ENCODE results near the gene SH3PXD2A.
"Not testable (repeated sequence)": the region's sequence is repeated elsewhere in the genome, so short reads cannot be mapped to it uniquely, and the experiment has no call there.

SH3PXD2A gene

DNA sequence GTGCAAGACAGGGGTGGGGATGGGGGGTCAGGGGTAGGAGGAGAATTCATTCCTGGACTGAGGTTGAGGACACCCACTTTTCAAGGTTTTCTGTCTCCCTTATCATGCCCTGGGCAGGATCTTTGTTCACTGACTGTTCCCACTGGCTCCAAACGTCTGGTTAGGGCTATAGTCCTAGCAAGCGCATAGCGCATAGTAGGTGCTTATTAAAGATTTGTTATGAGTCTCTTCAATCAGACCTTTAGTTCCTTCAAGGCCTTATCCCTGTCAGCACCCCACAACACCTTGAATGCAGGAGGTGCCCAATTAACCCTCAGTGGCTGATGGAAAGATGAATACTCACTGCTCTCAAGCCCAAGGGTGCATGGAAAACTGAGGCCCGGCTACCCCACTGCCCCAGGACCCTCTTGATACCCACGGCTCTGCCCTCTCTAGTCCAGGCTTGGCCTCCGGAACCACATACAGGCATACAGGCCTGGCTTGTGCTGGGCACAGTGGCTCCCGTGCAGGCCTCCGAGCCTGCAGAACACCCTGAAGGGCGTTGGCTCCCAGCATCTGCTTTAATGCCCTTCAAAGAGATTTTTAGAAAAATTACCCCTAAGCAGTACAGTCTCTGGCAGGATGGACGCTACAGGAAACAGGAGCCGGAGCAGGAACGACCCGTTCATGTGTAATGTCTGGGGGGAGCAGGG is 177.7 kb downstream of the SH3PXD2A start:
- DNase-seq = no peak

DNA sequence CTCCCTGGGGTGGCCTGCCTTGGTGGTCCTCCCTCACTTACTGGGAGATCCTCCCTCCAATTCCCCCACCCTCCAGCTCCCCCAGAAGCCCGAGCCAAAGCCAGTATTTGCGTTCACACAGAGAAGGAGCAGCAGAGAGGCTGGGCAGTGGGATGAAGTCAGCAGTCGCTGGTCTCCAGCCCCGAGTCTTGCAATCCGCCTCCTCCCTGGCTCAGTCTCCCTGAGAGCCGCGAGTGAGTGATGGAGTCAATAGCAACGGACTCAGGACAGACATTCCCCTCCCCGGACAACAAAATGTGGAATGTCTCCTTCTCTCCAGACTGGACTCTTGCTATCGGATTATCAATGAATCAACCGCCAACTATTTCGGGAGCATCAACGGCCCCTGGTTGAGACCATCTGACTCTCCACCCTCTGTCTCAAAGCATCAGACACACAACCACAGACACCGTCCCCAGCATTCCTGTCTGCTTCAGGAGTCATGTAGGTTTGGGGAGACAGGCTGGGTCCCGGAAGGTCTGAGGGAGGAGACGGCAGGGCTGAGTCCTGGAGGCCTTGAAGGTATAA is 178.4 kb downstream of the SH3PXD2A start:
- DNase-seq = no peak

- no peak for DNase-seq
Observed at GRCh38 chr10:103676058-103676785, 179.2 kb downstream of the SH3PXD2A start.

GRCh38 chr10:103673606-103674005 is 181.8 kb downstream of the SH3PXD2A start:
- no peak for DNase-seq

DNA sequence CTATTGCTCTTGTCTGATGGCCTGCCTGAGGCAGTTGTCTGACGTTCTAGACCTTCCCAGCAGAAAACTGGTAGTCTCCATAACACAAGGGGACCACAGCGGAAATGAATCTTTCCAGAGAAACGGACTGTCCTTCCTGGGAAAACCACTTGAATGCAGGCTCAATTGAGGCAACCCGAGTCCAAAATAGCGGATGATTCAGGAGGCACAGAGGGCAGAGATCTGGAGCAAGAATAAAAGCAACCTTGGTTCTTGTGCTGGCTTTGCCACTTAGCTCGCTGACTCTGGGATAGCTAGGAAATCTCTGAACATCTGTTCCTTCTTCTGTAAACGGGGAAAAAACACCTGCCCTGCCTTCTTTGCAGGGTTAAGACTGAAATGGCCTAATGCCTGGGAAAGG is 183.0 kb downstream of the SH3PXD2A start:
- DNase-seq = peak; percentile 55

DNA sequence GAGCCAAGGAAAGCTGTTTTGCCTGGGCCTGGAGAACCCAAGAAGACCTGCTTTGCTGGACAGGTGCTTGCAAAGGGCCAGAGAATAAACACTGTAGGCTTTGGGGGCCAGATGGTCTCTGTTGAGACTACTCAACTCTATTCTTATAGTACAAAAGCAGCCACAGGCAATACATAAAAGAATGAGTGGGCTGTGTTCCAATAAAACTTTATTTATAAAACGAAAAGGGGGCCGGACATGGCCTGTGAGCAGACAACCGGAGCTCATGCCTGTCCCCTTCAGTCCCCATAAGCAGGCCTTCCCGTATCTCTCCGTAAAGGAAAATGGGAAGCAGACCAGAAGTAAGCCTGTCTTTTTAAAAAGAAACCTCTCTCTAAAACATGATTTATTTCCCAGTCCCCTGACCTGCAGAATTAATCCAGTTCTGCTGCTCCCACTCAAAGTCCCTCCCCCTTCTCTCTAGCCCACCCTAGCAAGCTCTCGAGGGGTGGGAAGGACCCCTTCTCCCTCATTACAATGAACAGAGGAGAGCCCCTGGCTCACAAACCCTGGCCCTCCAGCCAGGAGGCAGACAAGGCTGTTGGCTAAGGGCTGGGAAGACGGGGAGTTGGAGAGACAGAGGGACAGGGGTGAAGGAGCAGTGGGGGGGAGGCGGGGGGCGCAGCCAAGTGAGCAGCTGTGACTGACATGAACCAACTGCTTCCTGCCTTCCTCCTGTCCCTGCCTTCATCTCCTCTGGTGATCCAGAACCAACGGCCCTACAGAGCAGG is 184.1 kb downstream of the SH3PXD2A start:
- peak; percentile 12 for DNase-seq

- DNase-seq = no peak
Observed at GRCh38 chr10:103669944-103670343, 185.4 kb downstream of the SH3PXD2A start.

DNA sequence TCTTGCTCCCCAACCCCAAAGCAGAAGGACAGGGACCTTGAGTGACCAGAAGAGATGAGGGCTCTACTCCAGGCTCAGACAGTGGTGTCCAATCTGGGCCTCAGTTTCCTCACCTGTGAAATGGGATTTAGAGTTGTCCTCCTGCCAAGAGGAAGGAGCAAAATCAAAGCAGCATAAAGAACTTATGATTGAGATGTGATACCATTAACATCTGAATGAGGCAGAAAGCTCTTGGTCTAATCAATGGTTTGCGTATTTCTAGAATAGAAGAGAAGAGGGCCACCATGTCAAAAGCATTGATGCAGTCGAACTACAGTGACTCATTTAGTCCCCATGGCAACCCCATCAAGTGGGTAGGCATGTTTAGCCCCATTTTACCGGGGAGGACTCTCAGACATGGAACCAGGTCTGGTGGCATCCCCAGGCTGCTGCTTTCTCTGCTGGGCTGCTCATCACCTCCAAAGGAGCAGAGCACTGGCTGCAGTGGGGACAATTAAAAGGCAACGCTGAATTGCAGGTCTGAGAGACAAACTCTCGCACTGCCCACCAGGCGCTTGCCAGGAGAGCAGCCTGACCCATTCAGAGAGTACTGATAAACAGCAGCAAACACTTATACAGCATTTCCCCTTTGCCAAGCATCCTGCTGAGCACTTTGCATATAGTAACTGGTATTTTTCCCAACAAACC is 186.0 kb downstream of the SH3PXD2A start:
- DNase-seq = no peak

GRCh38 chr10:103668351-103669242 is 186.8 kb downstream of the SH3PXD2A start:
- DNase-seq = no peak

DNA sequence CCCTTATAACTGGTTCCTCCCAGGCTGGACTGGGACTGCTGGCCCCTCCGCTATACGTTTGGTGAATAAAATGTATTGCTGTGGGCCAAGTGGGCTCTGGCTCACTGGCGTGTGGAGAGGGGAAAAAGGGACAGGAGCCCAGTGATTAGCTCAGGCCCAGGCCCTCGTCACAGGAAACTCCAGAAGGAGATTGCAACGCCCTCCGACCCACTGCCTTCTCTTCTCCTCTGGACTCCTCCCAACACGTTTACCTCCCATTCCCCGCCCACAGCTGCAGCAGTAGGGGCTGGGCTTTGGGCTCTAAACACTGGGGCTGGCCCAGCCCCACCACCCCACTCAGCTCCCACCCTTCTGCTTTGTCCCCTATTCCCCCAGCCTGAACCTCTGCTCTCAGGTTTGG is 188.0 kb downstream of the SH3PXD2A start:
- DNase-seq = no peak

- no peak for DNase-seq
Observed at GRCh38 chr10:103666762-103667150, 188.6 kb downstream of the SH3PXD2A start.

GRCh38 chr10:103666087-103666761 is 189.2 kb downstream of the SH3PXD2A start:
- peak; percentile 55 for DNase-seq

GRCh38 chr10:103665162-103665889 is 190.1 kb downstream of the SH3PXD2A start:
- DNase-seq = no peak

GRCh38 chr10:103663802-103664201 is 191.6 kb downstream of the SH3PXD2A start:
- DNase-seq = no peak

GRCh38 chr10:103663236-103663635 is 192.1 kb downstream of the SH3PXD2A start:
- no peak for DNase-seq

GRCh38 chr10:103662704-103663103 is 192.7 kb downstream of the SH3PXD2A start:
- DNase-seq = not testable (repeated sequence)

DNA sequence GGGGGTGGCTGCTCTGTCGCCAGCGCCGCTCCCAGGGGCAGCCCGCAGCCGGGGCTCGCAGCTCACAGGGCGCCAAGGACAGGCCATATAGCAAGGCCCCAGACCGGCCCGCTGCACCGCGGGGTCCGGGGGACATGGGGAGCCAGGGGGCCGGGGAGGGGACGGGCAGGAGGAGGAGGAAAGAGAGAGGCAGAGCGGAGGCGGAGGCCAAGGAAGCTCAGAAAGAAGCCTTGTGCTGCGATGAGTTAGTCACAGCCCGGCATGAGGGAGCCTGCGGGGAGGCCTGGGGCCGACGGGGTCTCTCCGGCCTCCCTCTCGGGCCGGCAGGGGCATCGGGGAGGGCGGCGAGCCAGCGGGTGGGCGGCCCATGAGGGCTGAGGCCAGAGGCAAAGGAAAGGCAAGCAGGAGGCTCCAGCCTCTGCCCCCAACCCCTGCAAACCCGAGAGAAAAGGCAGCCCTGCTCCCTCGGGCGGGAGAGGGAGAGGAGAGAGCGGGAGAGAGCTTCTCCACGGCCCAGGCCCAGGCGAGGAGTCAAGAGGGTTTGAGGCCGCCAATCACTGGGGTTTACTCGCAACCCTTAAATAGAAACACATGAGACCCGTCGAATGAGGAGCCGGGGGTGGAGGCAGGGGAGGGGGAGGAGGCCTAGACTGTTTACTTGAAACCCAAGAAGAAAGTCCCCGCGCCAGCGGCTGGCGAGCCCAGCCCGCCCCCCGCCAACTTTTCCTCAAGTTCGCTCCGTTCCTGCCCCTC is 194.0 kb downstream of the SH3PXD2A start:
- peak; percentile 51 for DNase-seq

- no peak for DNase-seq
Observed at GRCh38 chr10:103660364-103661197, 194.8 kb downstream of the SH3PXD2A start.

Data from NCI-H82 (cell line).